Neural cell (in vitro differentiated cells): ENCODE measurements around the gene PRRC2B.

Experiments used
- CTCF ChIP-seq: fragments of 450-650 bp; IDR thresholded peaks from 2 replicates; pipeline ENCODE4 v1.5.1; 2014; ENCODE audit warnings: antibody characterized with exemption, mild to moderate bottlenecking, moderate library complexity; ENCODE audit not compliant: poor library complexity, severe bottlenecking
- EP300 ChIP-seq: fragments of 450-650 bp; conservative IDR thresholded peaks from 2 replicates; pipeline ENCODE4 v1.6.1; 2014; ENCODE audit warnings: antibody characterized with exemption, mild to moderate bottlenecking, moderate library complexity; ENCODE audit not compliant: poor library complexity, severe bottlenecking
- EZH2 ChIP-seq: fragments of 200-600, 300-800 bp; shearing (Covaris generic), sonication (generic); IDR thresholded peaks from 2 replicates; pipeline ENCODE4 v1.6.1; 2014; ENCODE audit warnings: antibody characterized with exemption, low read length, borderline replicate concordance, mild to moderate bottlenecking; ENCODE audit not compliant: insufficient read depth, poor library complexity, severe bottlenecking

- TF ChIP-seq CTCF (no peak), EP300 (no peak), EZH2 (no peak)
Measured at GRCh38 chr9:131484560-131485185, 90.8 kb downstream of the PRRC2B start.
